ENCODE results near the gene MTMR2.

GRCh38 chr11:95922099-95922498 lies 1.8 kb downstream of the MTMR2 start:
- TF ChIP-seq, protein P1, sequence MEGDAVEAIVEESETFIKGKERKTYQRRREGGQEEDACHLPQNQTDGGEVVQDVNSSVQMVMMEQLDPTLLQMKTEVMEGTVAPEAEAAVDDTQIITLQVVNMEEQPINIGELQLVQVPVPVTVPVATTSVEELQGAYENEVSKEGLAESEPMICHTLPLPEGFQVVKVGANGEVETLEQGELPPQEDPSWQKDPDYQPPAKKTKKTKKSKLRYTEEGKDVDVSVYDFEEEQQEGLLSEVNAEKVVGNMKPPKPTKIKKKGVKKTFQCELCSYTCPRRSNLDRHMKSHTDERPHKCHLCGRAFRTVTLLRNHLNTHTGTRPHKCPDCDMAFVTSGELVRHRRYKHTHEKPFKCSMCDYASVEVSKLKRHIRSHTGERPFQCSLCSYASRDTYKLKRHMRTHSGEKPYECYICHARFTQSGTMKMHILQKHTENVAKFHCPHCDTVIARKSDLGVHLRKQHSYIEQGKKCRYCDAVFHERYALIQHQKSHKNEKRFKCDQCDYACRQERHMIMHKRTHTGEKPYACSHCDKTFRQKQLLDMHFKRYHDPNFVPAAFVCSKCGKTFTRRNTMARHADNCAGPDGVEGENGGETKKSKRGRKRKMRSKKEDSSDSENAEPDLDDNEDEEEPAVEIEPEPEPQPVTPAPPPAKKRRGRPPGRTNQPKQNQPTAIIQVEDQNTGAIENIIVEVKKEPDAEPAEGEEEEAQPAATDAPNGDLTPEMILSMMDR (IDR thresholded peaks at IDR 0.05 in 4 of 5, conservative IDR thresholded peaks at IDR 0.05 in 1 of 5), result no peak
- TF ChIP-seq POLR2A (IDR thresholded peaks at IDR 0.05), result no peak
